GM21717 (cell line): Measurements from ENCODE around the gene TULP3.

Source experiments
- ATAC-seq: cut with Tn5 transposase; IDR thresholded peaks from one replicate; pipeline ENCODE4 v1.9.1; 2021; ENCODE audit warnings: mild to moderate bottlenecking, moderate library complexity; ENCODE audit not compliant: unreplicated experiment

The TULP3 gene

DNA sequence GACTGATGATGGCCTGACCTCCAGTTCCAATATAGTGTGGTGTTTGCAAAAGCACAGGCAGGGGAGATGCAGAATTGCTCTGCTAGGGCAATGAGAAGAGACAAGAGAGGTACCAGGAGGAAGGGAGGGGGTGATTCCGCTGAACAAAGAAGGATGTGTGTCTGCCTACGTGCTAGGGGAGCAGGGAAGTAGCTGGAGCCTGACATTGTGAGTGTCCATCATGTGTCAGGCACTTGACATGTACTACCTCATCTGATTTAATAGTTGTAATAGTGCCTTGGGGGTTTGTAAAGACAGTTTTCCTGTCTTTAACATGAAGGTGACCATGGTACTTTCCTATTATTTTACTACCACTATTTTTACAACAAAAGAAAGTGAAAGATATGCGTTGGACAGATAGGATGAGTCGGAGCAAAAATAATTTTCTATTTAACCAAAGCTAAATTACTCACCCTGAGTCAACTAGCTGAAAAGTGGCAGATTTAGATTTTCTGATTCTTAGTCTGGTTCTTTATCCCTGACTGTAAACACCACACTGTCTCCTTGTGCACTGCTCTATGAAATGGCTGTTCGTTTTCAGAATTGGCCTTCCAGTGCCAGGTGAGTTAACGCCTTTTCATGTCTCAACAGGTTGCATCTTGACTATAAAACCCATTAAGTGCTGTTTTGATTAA lies 34.8 kb downstream of the TULP3 start:
- no peak for ATAC-seq

DNA sequence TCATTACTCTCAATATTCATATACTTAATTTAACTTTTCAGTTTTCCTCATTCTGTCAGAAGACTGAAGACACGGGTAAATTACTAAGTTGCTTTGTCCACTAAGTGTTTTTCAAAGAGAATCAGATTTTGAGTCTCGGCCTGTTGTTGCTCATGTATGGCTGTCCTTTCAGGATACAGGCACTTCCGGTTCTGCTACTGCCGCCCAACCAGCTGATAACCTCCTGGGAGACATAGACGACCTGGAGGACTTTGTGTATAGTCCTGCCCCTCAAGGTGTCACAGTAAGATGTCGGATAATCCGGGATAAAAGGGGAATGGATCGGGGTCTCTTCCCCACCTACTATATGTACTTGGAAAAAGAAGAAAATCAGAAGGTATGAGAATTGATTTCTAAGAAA lies 40.2 kb downstream of the TULP3 start:
- no peak for ATAC-seq

DNA sequence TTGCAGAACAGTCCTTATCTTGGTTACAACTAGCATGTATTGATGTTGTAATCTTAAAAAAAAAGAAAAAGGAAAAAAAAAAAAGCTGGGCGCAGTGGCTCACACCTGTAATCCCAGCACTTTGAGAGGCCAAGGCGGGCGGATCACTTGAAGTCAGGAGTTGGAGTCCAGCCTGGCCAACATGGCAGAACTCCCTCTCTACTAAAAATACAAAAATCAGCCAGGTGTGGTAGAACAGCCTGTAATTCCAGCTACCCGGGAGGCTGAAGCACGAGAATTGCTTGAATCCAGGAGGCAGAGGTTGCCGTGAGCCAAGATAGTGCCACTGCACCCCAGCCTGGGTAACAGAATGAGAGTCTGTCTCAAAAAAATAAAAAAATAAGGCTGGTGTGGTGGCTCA lies 42.9 kb downstream of the TULP3 start:
- ATAC-seq, result no peak

DNA sequence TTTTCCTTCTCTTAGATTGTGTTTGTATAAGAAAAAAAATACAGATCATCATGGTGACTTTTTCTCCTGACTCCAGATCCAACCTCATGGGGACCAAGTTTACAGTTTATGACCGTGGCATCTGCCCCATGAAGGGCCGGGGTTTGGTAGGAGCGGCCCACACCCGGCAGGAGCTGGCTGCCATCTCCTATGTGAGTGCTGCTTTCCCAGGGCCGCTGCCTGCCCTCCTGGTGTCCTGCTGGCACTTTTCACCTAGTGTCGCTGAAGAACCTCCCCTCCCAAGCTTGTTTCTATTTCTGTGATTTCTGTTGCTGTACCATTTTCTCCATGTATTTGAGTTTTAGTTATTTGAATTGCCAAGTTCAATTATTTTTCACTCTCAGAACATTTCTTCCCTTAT lies 43.7 kb downstream of the TULP3 start:
- ATAC-seq, result no peak

DNA sequence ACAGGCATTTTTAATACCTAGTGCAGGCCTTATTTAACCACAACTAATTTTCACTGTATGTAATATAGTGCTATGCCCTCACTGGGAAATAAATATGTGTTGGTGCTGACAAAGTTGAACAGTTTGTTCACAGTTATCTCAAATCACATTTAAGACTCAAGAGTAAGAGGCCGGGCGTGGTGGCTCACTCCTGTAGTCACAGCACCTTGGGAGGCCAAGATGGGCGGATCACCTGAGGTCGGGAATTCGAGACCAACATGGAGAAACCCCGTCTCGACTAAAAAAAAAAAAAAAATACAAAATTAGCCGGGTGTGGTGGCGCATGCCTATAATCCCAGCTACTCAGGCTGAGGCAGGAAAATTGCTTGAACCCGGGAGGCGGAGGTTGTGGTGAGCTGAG lies 45.6 kb downstream of the TULP3 start:
- no peak for ATAC-seq

DNA sequence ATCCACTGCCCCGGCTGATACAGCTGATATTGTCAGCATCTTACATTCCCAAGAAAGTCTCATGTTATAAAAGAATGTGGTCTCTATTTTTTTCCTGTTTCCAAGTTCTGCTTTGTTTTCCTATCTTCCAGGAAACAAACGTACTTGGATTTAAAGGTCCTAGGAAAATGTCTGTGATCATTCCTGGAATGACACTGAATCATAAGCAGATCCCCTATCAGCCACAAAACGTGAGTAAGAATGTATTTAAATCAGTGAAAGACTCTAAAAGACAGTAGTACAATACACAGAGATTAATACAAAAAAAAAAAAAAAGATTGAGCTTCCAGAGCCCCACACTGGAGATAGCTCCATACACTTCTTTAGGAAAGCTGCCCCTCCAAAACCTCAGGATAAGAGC lies 46.8 kb downstream of the TULP3 start:
- no peak for ATAC-seq

DNA sequence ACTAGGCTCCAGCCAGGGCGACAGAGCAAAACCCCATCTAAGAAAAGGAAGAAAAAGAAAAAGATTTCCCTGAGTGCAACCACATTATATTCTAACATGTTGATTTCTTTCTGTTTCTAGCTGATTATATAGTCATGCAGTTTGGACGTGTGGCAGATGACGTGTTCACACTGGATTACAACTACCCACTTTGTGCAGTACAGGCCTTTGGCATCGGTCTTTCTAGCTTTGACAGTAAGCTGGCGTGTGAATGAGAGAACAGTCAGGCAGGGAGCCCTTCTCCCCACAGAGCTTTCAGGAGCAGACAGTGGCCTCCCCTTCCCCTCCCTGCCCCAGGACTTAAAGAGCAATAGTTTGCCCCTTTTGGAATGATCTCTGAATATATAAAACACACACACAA lies 48.5 kb downstream of the TULP3 start:
- ATAC-seq, result no peak

DNA sequence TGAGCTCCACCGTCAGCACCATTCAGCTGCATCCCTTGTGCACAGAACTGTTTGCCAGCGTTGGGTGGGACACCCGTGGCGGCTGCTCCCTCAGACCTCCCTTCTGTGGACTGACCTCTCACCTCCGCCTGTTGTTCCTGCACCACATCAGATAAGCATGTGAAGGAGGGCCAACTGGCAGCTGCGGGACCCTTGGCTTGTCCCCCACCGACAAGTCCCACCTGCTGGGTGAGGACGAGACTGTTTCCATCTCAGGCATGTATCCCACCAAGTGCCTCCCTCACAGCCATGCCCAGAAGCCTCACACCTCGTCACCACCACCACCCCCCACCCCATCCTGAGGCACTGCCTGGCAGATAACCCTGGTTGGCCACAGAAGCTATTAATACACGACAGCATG lies 49.9 kb downstream of the TULP3 start:
- ATAC-seq, result no peak

DNA sequence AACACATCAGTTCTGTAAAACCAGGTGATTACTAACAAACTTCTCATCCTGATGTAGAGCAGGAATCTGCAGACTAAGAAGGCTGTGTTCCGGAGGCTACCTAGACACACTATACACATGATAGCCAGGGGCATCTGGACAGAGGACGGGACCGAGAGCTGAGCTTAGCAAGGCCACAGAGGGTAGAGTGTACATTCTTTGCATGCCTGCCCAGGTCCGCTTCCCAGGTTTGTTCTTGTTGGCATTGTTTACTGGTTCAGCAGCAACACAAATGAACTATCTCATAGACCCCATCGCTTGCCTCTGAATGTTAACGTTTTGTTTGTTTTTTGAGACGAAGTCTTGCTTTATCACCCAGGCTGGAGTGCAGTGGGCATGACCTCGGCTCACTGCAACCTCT lies 50.8 kb downstream of the TULP3 start:
- ATAC-seq, result no peak

DNA sequence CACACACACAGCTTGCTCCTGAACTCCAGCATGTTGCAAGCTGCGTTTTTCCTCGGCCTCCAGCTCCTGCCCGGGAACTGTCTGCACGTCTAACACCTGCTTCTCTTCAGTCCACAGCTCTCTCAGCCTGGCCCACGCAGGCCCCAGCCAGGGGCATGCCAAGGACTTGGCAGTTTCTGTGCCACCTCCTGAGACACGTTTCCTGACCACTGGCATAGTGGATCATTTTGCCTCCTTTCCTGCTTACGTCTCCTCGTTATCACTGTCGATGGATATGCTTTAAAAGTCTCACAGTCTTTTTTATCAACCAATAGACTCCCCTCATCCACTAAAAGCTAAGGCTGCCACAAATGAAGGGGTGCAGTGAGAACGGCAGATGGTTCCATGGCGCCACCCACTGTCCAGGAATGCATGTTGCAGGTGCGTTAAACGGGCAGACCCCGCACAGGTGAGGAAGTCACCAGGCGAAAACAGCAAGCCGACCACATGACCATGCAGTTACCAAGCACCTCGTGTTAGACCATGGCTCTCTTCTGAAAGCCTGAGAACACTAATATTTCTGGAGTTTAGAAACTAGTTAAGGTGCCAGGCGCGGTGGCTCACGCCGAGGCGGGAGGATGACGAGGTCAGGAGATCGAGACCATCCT lies 53.8 kb downstream of the TULP3 start:
- no peak for ATAC-seq

DNA sequence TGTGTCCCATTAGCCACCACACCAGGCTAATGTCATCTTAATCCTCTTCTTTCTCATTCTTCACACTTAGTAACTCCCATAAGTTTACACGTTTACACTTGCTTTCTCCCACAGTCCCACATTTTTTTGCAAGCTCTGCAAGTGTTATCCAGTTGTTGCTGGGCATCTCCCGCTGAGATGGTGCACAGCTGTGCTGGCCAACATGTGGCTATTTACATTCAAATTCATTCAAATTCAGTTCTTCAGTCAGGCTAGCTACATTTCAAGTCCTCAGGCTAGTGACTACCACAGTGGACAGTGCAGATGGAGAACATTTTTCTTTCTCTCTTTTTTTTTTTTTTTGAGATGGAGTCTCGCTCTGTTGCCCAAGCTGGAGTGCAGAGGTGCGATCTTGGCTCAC lies 58.7 kb downstream of the TULP3 start:
- ATAC-seq, result no peak

DNA sequence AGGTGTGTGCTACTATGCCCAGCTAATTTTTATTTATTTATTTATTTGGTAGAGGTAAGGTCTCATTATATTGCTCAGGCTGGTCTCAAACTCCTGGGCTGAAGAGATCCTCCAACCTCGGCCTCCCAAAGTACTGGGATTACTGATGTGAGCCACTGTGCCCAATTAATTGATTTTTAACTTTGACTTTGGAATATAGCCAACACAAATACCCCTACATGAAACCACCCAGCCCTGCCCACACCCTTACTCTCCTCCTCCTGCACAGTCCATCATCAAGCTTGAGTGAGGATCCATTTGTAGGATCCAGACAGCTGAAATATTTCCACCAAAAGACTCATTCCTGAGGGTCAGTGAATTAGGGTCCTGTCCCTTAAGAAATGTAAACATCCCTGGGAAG lies 65.2 kb downstream of the TULP3 start:
- no peak for ATAC-seq

DNA sequence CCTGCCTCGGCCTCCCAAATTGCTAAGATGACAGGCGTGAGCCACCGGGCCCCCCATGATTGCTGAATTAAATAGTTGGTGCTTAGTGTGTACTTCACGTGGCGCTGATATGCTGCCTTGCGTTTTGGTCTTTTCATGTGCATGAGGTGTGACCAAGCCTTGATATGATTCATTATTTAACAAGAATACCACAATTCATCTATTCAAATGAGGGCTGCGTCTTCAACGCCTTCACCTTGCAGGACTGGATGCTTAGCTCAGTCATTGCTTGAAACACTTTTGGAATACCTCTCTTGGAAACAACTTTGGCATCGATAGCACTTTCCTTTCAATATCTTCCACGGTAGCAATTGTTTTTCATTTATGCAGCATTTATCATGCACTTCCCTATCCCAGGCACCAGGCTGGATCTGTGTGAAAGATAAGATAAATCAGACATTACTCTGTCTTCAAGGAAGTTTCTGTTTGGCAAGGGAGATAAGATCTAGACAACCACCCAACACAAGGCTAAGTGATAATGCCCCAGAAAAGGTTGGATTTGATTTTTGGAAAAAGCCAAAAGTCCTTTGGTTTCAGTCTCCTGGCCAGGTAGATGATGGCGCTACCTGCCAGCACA lies 67.2 kb downstream of the TULP3 start:
- ATAC-seq, result no peak

DNA sequence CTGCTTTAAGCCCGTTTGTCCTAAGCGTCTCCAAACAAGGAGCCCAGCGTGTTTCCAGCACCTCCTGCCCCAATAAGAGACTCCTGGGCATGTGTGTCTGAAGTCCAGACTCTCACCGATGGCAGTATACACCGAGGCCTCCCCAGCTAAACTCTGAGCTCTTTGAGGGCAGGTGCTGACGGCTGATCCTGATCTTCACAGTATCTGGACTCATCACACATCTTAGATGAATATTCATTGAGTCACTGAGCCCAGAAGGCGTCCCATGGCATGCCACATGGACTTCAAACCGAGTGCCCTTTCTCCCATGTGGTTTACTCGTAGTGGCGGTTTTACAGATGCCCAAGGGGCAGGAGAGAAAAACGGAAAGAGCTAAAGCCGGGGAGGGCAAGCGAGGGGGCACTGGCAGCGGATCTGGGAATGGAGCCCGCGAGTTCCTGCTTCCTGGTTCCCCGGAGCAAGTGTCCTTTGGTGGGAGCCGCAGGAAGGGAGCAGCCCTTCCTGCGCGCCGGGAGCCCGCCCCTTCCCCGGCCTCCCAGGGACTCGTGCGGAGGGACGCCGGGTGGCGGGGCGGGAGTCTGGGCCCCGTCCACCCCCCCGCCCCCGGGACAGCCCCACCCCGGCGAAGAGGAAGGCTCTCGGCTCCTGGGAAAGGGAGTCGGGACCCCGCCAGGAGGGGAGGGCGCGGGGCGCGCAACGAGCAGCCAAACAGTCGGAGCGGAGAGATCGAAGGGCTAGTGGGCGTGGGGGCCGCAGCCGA lies 67.9 kb downstream of the TULP3 start:
- no peak for ATAC-seq

DNA sequence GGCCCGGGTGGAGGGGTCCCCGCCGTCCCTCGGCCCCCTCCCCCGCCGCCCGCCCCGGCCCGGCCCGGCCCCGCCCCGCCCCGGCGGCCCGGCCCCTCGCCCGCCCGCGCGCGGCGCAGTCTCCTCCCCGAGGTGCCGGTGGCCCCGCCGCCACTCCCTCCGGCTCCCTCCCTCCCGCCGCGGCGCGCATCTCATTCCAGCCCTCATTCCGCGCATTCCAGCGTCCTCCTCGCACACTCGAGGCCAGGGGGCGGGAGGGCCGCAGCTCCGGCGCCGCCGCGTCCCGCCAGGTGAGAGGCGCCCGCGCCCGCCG lies 68.5 kb downstream of the TULP3 start, which contains the start of gene TEAD4:
TSS of gene TEAD4 (plus strand) at position 206 of the 313 bp plus-strand sequence.
- ATAC-seq, result no peak

DNA sequence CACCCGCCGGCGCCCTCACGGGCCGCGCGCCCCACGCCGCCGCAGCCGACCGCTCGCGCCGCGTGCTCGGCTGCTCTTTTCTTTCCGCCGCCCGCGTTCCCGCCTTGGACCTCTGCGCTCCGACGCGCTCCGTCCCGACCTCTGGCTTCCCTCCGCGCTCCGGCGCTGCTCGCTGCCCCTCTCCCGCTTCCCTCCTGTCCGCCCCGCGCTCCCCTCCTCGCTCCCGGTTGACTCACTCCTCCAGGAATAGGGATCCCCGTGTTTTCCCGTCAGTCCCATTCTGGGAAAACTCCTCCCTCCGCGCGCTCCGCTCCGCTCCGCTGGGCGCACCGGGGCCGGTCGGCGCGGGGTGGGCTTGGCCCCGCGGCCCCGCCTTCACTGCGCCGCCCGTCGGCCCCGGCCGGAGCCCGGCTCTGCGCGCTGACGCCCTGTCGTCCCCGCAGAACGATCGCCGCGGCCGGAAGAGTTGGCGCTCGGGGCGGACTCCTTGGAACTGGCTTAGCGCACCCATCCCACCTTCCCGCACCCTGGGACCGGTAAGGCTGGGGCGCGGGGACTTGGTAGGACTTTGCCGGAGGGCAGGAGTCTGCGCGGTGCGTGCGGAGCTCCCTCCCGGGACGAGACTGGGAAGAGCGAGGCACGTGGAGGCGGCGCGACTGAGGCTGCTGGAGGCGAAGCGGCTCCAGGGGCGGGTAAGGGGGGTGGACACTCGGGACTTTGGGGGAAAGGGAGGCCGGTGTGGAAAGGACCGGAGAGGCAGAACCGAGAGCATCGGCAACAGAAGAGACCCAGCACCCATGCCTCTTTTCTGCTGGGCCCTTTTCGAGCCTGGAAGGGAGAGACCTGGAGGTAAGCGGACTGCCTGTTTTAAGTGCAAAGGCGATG lies 69.1 kb downstream of the TULP3 start:
- ATAC-seq, result no peak

DNA sequence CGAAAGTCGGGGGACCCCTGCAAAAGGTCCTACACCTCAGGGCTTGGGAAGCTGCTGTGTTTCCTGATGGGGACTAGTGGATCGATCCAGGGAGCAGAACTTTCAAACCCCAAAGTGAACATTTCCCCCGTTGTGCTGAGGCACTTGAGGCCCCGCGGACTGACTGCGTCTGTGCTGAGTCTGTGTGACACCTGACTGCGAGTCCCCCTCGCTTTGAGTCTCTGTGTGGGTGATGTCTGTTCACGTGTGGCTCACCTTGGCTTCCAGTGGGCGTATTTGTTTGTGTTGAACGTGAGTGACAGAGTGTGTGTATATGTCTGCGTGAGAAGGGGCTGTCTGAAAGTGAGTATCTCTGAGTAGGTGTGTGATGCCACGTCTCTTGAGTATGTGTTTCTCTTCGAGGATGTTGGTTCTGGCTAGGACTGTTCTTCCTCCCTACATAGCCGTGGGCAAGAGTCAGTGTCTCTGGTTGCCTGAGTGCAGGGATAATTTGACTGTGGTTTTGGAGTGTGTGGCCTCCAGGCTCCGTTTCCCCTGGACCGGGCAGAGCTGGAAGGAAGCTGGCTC lies 69.8 kb downstream of the TULP3 start:
- ATAC-seq, result no peak

DNA sequence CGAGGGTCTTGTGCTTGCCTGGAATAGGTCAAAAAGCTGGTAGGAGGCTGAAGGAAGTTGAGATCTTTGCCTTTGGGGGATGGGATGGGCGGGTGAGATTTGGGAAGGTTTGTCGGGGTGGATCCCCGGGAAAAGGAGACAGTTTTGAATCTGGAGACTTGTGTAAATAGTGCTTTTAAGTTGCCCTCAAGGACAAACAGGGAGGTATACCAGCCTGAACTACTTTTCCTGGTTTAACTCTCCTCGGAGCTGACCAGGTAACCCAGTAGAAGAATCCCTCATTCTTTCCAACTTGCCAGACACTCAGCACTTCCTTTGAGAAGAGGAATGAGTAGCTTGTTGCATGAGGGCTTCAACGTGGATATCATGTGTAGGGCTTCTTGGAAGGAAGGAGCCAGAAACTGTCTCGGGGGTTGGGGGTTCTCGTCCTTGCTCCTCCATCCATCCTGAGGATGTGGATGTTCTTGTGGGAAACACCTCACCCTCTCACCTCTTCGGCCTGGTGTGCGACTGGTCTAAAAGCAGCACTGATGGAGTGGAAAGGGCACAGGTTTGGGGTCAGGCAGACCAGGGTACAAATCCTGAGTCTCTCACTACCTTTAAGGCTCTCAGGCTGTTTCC lies 70.4 kb downstream of the TULP3 start:
- no peak for ATAC-seq

DNA sequence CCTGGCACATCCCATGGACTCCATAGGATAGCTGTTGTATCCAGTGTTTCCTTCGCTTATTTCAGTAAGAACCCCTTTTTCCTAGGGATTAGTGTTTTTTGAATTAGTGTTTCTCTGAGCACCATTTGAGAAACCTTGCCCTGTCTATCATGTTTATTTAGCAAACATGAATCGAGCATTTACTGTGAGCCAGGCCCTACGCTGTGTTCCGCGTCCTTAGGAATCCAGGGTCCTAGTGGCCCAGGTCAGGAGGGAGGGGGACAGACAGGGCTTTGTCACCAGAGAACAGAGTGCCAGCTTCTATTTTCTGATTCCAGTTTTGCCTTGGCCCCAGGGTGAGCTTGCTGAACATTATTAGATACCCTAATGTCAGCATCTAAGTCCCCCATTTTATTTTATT lies 71.0 kb downstream of the TULP3 start:
- ATAC-seq, result no peak

DNA sequence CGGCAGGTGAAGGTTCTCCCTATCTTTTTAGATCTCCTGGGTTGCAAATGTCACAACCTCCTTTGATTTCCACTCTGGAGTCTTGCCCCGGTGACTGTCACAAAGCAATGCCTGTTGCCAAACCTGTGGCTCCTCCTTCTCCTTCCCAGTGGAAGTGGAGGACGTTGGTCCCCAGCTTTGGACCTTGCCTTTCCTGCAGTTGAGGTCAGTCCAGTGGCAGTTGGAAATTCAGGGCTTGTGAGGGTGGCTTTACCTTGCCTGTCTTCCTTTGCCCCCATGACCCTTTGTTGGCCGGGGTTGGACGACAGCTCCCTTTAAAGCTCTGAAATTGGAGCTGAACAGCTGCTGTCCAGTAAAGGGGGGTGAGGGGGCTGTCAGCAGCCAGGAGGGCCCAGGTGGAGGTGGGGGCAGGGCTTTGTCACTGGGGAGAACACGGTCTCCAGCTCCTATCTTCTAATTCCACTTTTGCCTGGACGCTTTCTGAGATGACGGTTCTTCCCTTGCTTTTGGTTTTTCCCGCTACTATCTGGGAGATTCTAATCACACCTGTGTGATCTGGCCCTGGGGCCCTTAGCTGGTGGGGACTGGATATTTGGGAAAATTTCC lies 72.6 kb downstream of the TULP3 start:
- ATAC-seq, result no peak
